WTC11 (cell line): ENCODE data around the gene KRT83. TPM values are rescaled to one million over a fixed set of nuclear protein-coding genes. Genes with fewer than 3 reads are reported as not detected.
A peak's percentile ranks its signal among the peaks of the same experiment; 100 is the strongest.

Experiments
- ATAC-seq: fragments of 200-7000 bp; cut with Tn5 transposase; 2 replicates; pipeline ENCODE4 v1.10.0; 2021; ENCODE audit warnings: mild to moderate bottlenecking, moderate library complexity
- CTCF ChIA-PET: fragments of 300-600 bp; sonication (Branson Sonifier 250); formaldehyde crosslinking; loops from one replicate; lab custom pipeline; 2021; ENCODE audit warnings: antibody characterized with exemption; lab: Charles Lee
- POLR2A ChIA-PET: fragments of 350-600 bp; sonication (Branson Sonifier 250); formaldehyde crosslinking; loops from one replicate; lab custom pipeline; 2021; ENCODE audit warnings: antibody characterized with exemption; lab: Charles Lee
- DNase-seq: peaks from one replicate; pipeline ENCODE4 v3.0.0; 2021; ENCODE audit warnings: low spot score
- H3K27ac Mint-ChIP-seq: 2 replicates; pipeline ENCODE4 v1.8.0; 2021; ENCODE audit warnings: mixed read lengths
- H3K27me3 Mint-ChIP-seq: 2 replicates; pipeline ENCODE4 v1.8.0; 2021; ENCODE audit warnings: low read depth, mild to moderate bottlenecking, moderate library complexity, mixed read lengths
- H3K36me3 Mint-ChIP-seq: 2 replicates; pipeline ENCODE4 v1.8.0; 2021; ENCODE audit warnings: mixed read lengths
- H3K4me1 Mint-ChIP-seq: 2 replicates; pipeline ENCODE4 v1.8.0; 2022; ENCODE audit warnings: mixed read lengths
- H3K4me3 Mint-ChIP-seq: 2 replicates; pipeline ENCODE4 v1.8.0; 2021; ENCODE audit warnings: mild to moderate bottlenecking, moderate library complexity, mixed read lengths
- H3K9me3 Mint-ChIP-seq: 2 replicates; pipeline ENCODE4 v1.8.0; 2021; ENCODE audit warnings: mixed read lengths
- AR ChIP-seq: fragments of 250-450 bp; sonication (Bioruptor Pico); IDR thresholded peaks from 2 replicates; pipeline ENCODE4 v1.9.0; 2021; ENCODE audit warnings: mild to moderate bottlenecking
- CBFB ChIP-seq: sonication (generic); formaldehyde crosslinking; IDR thresholded peaks from 2 replicates; pipeline ENCODE4 v1.8.1; 2022; ENCODE audit warnings: mild to moderate bottlenecking, low read depth, missing genetic modification reagents
- EMX1 ChIP-seq: fragments of 250-450 bp; sonication (Bioruptor Pico); IDR thresholded peaks from 2 replicates; pipeline ENCODE4 v1.8.0; 2021; ENCODE audit warnings: mild to moderate bottlenecking
- FOXJ3 ChIP-seq: sonication (generic); formaldehyde crosslinking; IDR thresholded peaks from 2 replicates; pipeline ENCODE4 v1.9.0; 2021; ENCODE audit warnings: missing genetic modification reagents, mild to moderate bottlenecking, borderline replicate concordance
- FOXP1 ChIP-seq: sonication (generic); formaldehyde crosslinking; IDR thresholded peaks from 2 replicates; pipeline ENCODE4 v1.8.0; 2022; ENCODE audit warnings: missing genetic modification reagents, mild to moderate bottlenecking, moderate library complexity, borderline replicate concordance
- GRHL2 ChIP-seq: fragments of 250-450 bp; sonication (Bioruptor Pico); IDR thresholded peaks from 2 replicates; pipeline ENCODE4 v1.8.0; 2022; ENCODE audit warnings: mild to moderate bottlenecking, moderate library complexity; ENCODE audit not compliant: insufficient replicate concordance, severe bottlenecking
- MYBL2 ChIP-seq: sonication (generic); formaldehyde crosslinking; IDR thresholded peaks from 2 replicates; pipeline ENCODE4 v1.8.1; 2023; ENCODE audit warnings: mild to moderate bottlenecking, moderate library complexity, missing genetic modification reagents
- NR2C2 ChIP-seq: sonication (generic); formaldehyde crosslinking; IDR thresholded peaks from 2 replicates; pipeline ENCODE4 v1.8.0; 2022; ENCODE audit warnings: mild to moderate bottlenecking, missing genetic modification reagents
- SMAD4 ChIP-seq: sonication (generic); formaldehyde crosslinking; IDR thresholded peaks from 2 replicates; pipeline ENCODE4 v1.8.0; 2022; ENCODE audit warnings: mild to moderate bottlenecking, missing genetic modification reagents
- STAT6 ChIP-seq: sonication (generic); formaldehyde crosslinking; conservative IDR thresholded peaks from 2 replicates; pipeline ENCODE4 v1.8.1; 2023; ENCODE audit warnings: mild to moderate bottlenecking, low read depth, missing genetic modification reagents, moderate library complexity
- ZBTB21 ChIP-seq: sonication (generic); formaldehyde crosslinking; IDR thresholded peaks from 2 replicates; pipeline ENCODE4 v1.8.1; 2023; ENCODE audit warnings: mild to moderate bottlenecking, missing genetic modification reagents, borderline replicate concordance
- ZNF396 ChIP-seq: fragments of 250-450 bp; sonication (Bioruptor Pico); IDR thresholded peaks from 2 replicates; pipeline ENCODE4 v1.8.0; 2021; ENCODE audit warnings: mild to moderate bottlenecking, moderate library complexity, borderline replicate concordance
- ZNF512 ChIP-seq: sonication (generic); formaldehyde crosslinking; IDR thresholded peaks from 2 replicates; pipeline ENCODE4 v1.8.1; 2022; ENCODE audit warnings: missing genetic modification reagents, borderline replicate concordance
- total RNA-seq: library from RNA; stranded (reverse); gene quantifications from 3 replicates; pipeline ENCODE4 v1.2.3, GENCODE V29; 2021
- TF ChIP-seq, protein P1 (sequence below): sonication (generic); formaldehyde crosslinking; IDR thresholded peaks from 2 replicates; pipeline ENCODE4 v1.8.0; 2022; ENCODE audit warnings: mild to moderate bottlenecking, missing genetic modification reagents

Gene KRT83
- total RNA-seq, 1 experiment from 2014 or later, result not detected

DNA sequence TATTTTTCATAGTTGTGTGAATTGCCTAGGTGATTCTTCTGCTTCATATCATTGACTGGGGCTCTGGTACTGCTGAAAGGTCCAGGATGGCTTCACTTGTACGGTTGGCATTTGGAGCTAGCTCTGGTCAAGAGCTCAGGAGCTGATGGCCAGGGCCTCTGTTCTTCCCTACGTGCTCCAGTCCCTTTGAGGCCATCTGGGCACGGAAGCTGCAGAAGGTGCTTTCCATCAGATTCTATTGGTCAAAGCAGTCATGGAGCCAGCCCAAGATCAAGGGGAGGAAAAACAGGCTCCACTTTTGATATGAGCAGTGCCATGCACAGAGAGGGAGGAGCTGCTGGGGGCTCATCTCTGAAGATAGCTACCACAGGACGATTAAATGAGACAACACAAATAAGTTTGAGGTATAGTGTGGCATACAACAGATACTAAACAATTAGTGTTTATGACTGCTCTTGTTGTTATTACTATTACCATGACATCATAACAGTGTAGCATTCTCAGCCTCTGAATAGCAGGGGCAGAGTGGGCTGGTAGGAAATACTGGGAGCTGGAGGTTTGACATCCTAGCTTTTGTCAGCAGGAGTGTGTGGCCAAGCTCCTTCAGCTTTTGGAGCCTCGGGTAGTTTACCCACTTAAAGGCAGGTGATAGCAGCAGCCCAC is 10.4 kb downstream of the KRT83 start:
- Mint-ChIP-seq H3K4me3 (no peak overlapping the region), H3K27me3 (peaks cover 55% of the 10 kb centered on the region), H3K4me1 (peaks cover 8% of the 10 kb centered on the region), H3K9me3 (no peaks in the 10 kb centered on the region), H3K36me3 (no peaks in the 10 kb centered on the region), H3K27ac (no peak overlapping the region)
- CTCF ChIA-PET, result interaction anchor here (1.1 to 7.8 kb wide), 13 partner anchors 11 to 595 kb away, joined by 3 to 76 read pairs (median 5); partner anchors contain the start of gene KRT83
- no peak for TF ChIP-seq MYBL2 (CRISPR knock-in tag)
- TF ChIP-seq STAT6 (CRISPR knock-in tag), result no peak
- no peak for TF ChIP-seq AR (CRISPR knock-in tag)
- no peak for TF ChIP-seq ZNF512 (CRISPR knock-in tag)
- no peak for TF ChIP-seq FOXJ3
- TF ChIP-seq FOXP1 (CRISPR knock-in tag), result no peak
- no peak for TF ChIP-seq ZNF396 (CRISPR knock-in tag)
- no peak for TF ChIP-seq SMAD4 (CRISPR knock-in tag)
- TF ChIP-seq GRHL2, result no peak
- DNase-seq, result no peak
- POLR2A ChIA-PET, result interaction anchor here (0.5 kb wide), 1 partner anchor 1146 kb away, joined by 6 read pairs; no protein-coding TSS in a partner anchor
- no peak for ATAC-seq

- CTCF ChIA-PET, result interaction anchor here (0.6 to 7.8 kb wide), 21 partner anchors 10 to 571 kb away, joined by 3 to 76 read pairs (median 4); no protein-coding TSS in a partner anchor
- H3K9me3 Mint-ChIP-seq, result no peaks in the 10 kb centered on the region
- no peak for TF ChIP-seq CBFB (CRISPR knock-in tag)
- TF ChIP-seq EMX1 (CRISPR knock-in tag), result no peak
- TF ChIP-seq NR2C2, result no peak
- TF ChIP-seq, protein P1, sequence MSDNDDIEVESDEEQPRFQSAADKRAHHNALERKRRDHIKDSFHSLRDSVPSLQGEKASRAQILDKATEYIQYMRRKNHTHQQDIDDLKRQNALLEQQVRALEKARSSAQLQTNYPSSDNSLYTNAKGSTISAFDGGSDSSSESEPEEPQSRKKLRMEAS, result peak; percentile 1; the same call in 1 of the 2 replicates
- no peak for TF ChIP-seq ZBTB21 (CRISPR knock-in tag)
- H3K27ac Mint-ChIP-seq, result no peak overlapping the region
- DNase-seq (no peak), ATAC-seq (peak; percentile 5)
- peaks cover 57% of the 10 kb centered on the region for H3K27me3 Mint-ChIP-seq
- no peaks in the 10 kb centered on the region for H3K36me3 Mint-ChIP-seq
- POLR2A ChIA-PET, result no interaction called here
- H3K4me1 Mint-ChIP-seq, result peaks cover 17% of the 10 kb centered on the region
- H3K4me3 Mint-ChIP-seq, result peak overlapping the region; percentile 76
These were observed 12.3 kb downstream of the KRT83 start for GRCh38 chr12:52308806-52309425.
